Measurements from ENCODE around the gene ANGPTL2. TPM values are rescaled to one million over a fixed set of nuclear protein-coding genes. Genes with fewer than 3 reads are reported as not detected.

The ANGPTL2 gene
- total and polyA plus RNA-seq, 2 of the 4 experiments (the other 2 are of a cell fraction), result 9.5 to 25.1 TPM

GRCh38 chr9:127131871-127132270 is 9.4 kb upstream of the ANGPTL2 start:
- peak overlapping the region; percentile 93 for H2BK120ac ChIP-seq (ENCODE audit: low read depth, low read length)
- H2AK5ac ChIP-seq (ENCODE audit: low read depth, low read length), result peak overlapping the region; percentile 96
- H3K18ac ChIP-seq (ENCODE audit: low read depth, low read length), result peak overlapping the region; percentile 84
- TF ChIP-seq RCOR1 (IDR thresholded peaks at IDR 0.05; ENCODE audit: insufficient replicate concordance, low read length) (no peak), CTCF (conservative IDR thresholded peaks at IDR 0.05; ENCODE audit: low read depth, low read length) (no peak), SMC3 (IDR thresholded peaks at IDR 0.05; ENCODE audit: low read depth, low read length) (no peak), RAD21 (IDR thresholded peaks at IDR 0.05; ENCODE audit: low read length) (no peak), ELK1 (IDR thresholded peaks at IDR 0.05; ENCODE audit: borderline replicate concordance, low read depth, low read length) (no peak), MAFK (IDR thresholded peaks at IDR 0.05; ENCODE audit: low read depth, low read length) (no peak), POLR2A (IDR thresholded peaks at IDR 0.05; ENCODE audit: low read depth, low read length) (no peak), RFX5 (IDR thresholded peaks at IDR 0.05; ENCODE audit: low read depth, low read length) (no peak), MAZ (IDR thresholded peaks at IDR 0.05; ENCODE audit: borderline replicate concordance, low read depth, low read length) (no peak), CEBPB (IDR thresholded peaks at IDR 0.05; ENCODE audit: low read depth, low read length) (no peak), FOS (IDR thresholded peaks at IDR 0.05; ENCODE audit: low read depth, low read length) (no peak), USF2 (IDR thresholded peaks at IDR 0.05; ENCODE audit: low read depth, low read length) (no peak), CHD1 (IDR thresholded peaks at IDR 0.05; ENCODE audit: low read depth, low read length) (no peak), BHLHE40 (IDR thresholded peaks at IDR 0.05; ENCODE audit: low read depth, low read length) (no peak), NFE2L2 (IDR thresholded peaks at IDR 0.05; ENCODE audit: low read depth, low read length) (no peak), MXI1 (IDR thresholded peaks at IDR 0.05; ENCODE audit: borderline replicate concordance, low read depth, low read length) (no peak)
- WGBS, 2 experiments (ENCODE audit: extremely low coverage in 2 of 2, insufficient read length in 1 of 2), result 69% methylated on average over 5 of the region's 6 CpGs; no CpG with 5 or more reads in 1 of the 2 experiments
- peak overlapping the region; percentile 91 for H2BK5ac ChIP-seq (ENCODE audit: low read depth, low read length, poor library complexity, severe bottlenecking)
- peaks cover 0 to 11% of the 10 kb centered on the region in 2 experiments; a peak in 2 of 4 replicates for H3K79me1 ChIP-seq (ENCODE audit: low read depth in 1 of 2, low read length in 2 of 2)
- peak overlapping the region; percentile 70 for H2AFZ ChIP-seq (replicated peaks; ENCODE audit: low read length, poor library complexity)
- CTCF ChIA-PET, result interaction anchor here (1.3 to 1.4 kb wide), 2 partner anchors 9 to 167 kb away, joined by 3 to 5 read pairs; partner anchors contain the start of gene ANGPTL2
- no peaks in the 10 kb centered on the region for H3K36me3 ChIP-seq (ENCODE audit: control insufficient read depth, insufficient read depth, low read length)
- H3K4me3 ChIP-seq (ENCODE audit: insufficient read depth, low read depth, low read length), result no peak overlapping the region
- peak overlapping the region; percentile 39 for H2AK9ac ChIP-seq (replicated peaks; ENCODE audit: low read depth, low read length, poor library complexity)
- POLR2A ChIA-PET (ENCODE audit: unreplicated experiment), result interaction anchor here (1.5 kb wide), 1 partner anchor 11 kb away, joined by 4 read pairs; no protein-coding TSS in a partner anchor
- peaks cover 50% of the 10 kb centered on the region for H3K4me1 ChIP-seq (ENCODE audit: control insufficient read depth, insufficient read depth, low read length)
- H3K27me3 ChIP-seq (ENCODE audit: control insufficient read depth, insufficient read depth, low read length), result no peaks in the 10 kb centered on the region
- H3K9me3 ChIP-seq (ENCODE audit: control insufficient read depth, insufficient read depth, low read length), result no peaks in the 10 kb centered on the region
- no peak for ATAC-seq (ENCODE audit: low read depth)
- dilution Hi-C loops (cut with HindIII; ENCODE audit: low sequenced_read_pairs, unreplicated experiment) (no loop called here), in situ Hi-C loops (cut with MboI; ENCODE audit: low sequenced_read_pairs) (no loop called here), intact Hi-C loops (cut with micrococcal nuclease) (no loop called here)
- peak overlapping the region; percentile 79 for H3K23ac ChIP-seq (ENCODE audit: low read depth, low read length)
- H3K56ac ChIP-seq (ENCODE audit: extremely low read depth, insufficient read depth, low read length), result peak overlapping the region; percentile 52; the same call in 1 of the 2 replicates
- H4K20me1 ChIP-seq (ENCODE audit: insufficient read depth, low read length), result peaks cover 3% of the 10 kb centered on the region; the same call in 1 of the 2 replicates
- peak overlapping the region; percentile 84 for H4K91ac ChIP-seq (ENCODE audit: insufficient read depth, low read depth, low read length)
- peaks cover 36% of the 10 kb centered on the region for H3K9me1 ChIP-seq (ENCODE audit: insufficient read depth, low read length)
- H3K27ac ChIP-seq (ENCODE audit: insufficient read depth, low read length), result peak overlapping the region; percentile 85
- no TSS peak for BruUV-seq (replicated peaks)
- H2BK20ac ChIP-seq (ENCODE audit: low read depth, low read length), result peak overlapping the region; percentile 94
- peak overlapping the region; percentile 65; the same call in 2 of the 3 replicates for H2BK15ac ChIP-seq (ENCODE audit: low read depth, low read length)
- H3K4ac ChIP-seq (ENCODE audit: low read depth, low read length), result peak overlapping the region; percentile 92
- DNase-seq, result peak; percentile 80
- H4K8ac ChIP-seq (ENCODE audit: low read depth in 2 of 2, low read length in 2 of 2), result peak overlapping the region; percentile 8 to 92; a peak in 3 of 4 replicates
- no peak overlapping the region for H3K4me2 ChIP-seq (ENCODE audit: low read depth, low read length)
- H4K5ac ChIP-seq (ENCODE audit: low read depth, low read length), result peak overlapping the region; percentile 77
- peak overlapping the region; percentile 87 for H3K14ac ChIP-seq (replicated peaks; ENCODE audit: low read depth, low read length)
- no peak overlapping the region for H3K9ac ChIP-seq (ENCODE audit: low read depth, low read length)
